Head of caudate nucleus (tissue), 42 donors: ENCODE measurements around the gene ANKLE2.
"Not testable (repeated sequence)": the region's sequence is repeated elsewhere in the genome, so short reads cannot be mapped to it uniquely, and the experiment has no call there.

Source experiments
- DNase-seq, 42 donors: peaks; one replicate each; pipeline versions ENCODE4 v3.0.0 to v3.0.0-alpha.2; 2020 to 2021; ENCODE audit warnings: mixed read lengths in 7 of 42
- intact Hi-C: fragments of 100-400 bp; cut with DNase I; formaldehyde crosslinking; loops from one replicate; pipeline ENCODE4 v1.15.0; 2022

The ANKLE2 gene

GRCh38 chr12:132761032-132761920 is at the start of gene ANKLE2:
Gene ANKLE2 (minus strand): TSS chr12:132761832. CDS start chr12:132761798, 34 bp downstream.
- intact Hi-C loops = loop anchor here (5.0 to 10.0 kb wide), 2 partner anchors 49 to 64 kb away; partner anchors contain the start of genes GOLGA3 and PGAM5
- DNase-seq = peak in 15 of 42 donors; percentile 20 to 56 (median 34)

GRCh38 chr12:132809391-132809790 is 47.8 kb upstream of the ANKLE2 start:
- intact Hi-C loops = not testable (repeated sequence)
- DNase-seq = peak in 33 of 42 donors; percentile 11 to 57 (median 31)

- peak in 6 of 42 donors; percentile 8 to 48 (median 17) for DNase-seq
- intact Hi-C loops = no loop called here
These were observed 45.9 kb upstream of the ANKLE2 start for GRCh38 chr12:132807295-132808092.

DNA sequence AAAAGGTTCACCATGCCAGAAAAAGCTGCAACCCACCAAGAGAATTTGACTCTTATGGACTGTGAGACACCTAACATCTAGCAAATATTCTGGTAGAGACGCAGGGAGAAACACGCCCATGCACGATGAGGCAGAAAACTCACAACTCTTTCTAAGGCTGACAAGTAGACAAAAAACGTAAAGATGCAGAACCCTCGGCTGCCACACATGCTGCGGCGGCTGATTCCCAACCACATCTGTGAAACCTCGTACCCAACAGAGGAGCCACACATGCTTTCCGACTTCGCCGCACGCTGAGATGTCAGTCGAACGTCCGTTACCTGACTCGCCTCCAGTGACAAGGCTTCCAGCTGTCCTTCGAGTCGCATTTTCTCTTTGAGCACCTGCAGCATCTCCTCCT is 45.2 kb upstream of the ANKLE2 start:
- DNase-seq = peak; percentile 36 to 90 (median 73)
- intact Hi-C loops = no loop called here

GRCh38 chr12:132804426-132804861 is 42.8 kb upstream of the ANKLE2 start:
- intact Hi-C loops = no loop called here
- no peak for DNase-seq

- intact Hi-C loops = no loop called here
- peak in 1 of 42 donors; percentile 60 for DNase-seq
These were observed 42.3 kb upstream of the ANKLE2 start for GRCh38 chr12:132803888-132804287.

- intact Hi-C loops = no loop called here
- no peak for DNase-seq
These were observed 41.5 kb upstream of the ANKLE2 start for GRCh38 chr12:132803125-132803524.

GRCh38 chr12:132801741-132802140 is 40.1 kb upstream of the ANKLE2 start:
- intact Hi-C loops = no loop called here

DNA sequence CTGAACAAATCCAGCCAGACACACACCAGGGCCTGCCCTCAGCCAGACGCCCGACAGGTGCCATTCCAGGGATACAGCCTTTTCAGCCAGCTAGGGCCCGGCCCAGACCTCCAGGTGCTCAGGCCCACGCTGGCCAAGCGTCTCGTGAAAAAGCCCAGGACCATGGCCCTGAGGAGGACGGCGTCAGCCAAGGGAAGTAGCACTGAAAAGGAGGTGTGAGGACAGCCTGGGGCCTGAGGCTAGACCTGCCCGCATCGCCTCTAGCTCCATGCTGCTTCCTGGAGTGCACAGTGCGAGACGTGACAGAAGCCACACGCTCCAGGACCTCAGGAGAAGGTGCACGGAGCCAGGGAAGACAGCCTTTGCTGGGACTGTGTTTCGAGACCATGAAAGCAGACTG is 37.2 kb upstream of the ANKLE2 start:
- no peak for DNase-seq
- intact Hi-C loops = no loop called here

More at GRCh38 chr12:132801741-132802140, 40.1 kb upstream of the ANKLE2 start:
- no peak for DNase-seq

- intact Hi-C loops = no loop called here
- no peak for DNase-seq
These were observed 36.4 kb upstream of the ANKLE2 start for GRCh38 chr12:132797820-132798570.

DNA sequence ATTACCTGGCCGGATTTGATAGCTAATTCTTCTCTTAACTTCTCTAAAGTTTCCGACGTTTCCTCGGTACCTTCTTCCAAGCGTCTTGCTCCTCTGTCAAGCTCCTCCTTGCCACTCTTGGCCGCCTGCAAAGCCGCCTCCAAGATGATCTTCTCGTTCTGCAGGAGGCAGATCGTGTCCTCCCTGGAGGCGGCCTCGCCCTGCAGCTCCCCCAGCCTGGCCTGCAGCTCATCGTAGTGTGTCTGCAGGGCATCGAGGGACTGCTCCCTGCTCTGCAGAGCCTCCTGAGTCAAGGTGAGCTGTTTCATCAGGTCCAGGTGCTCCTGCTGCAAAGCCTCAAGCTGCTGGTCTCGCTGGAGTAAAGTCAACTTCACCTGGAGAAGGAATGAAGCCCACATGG is 34.2 kb upstream of the ANKLE2 start:
- no peak for DNase-seq
- intact Hi-C loops = no loop called here

DNA sequence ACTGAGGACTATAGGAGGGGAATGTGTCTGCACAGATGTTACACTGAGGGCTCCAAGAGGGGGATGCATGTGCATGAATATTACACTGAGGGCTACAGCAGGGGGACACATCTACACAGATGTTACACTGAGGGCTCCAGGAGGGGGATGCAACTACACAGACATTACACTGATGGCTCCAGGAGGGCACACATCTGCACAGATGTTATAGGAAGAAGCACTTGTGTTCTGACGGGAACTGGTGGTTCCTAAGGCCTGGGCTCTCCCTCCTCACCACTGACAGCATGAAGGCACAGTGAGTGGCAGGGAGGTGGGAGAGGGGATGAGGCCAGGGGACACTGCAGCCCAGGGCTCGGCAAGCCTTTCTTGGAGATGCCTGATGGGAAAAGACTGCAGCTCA is 30.3 kb upstream of the ANKLE2 start:
- DNase-seq, intact Hi-C loops: not testable (repeated sequence)

GRCh38 chr12:132789099-132789471 is 27.5 kb upstream of the ANKLE2 start:
- intact Hi-C loops = no loop called here
- no peak for DNase-seq

GRCh38 chr12:132788375-132789098 is 26.9 kb upstream of the ANKLE2 start:
- DNase-seq = no peak
- intact Hi-C loops = no loop called here

- intact Hi-C loops = no loop called here
- DNase-seq = no peak
These were observed 26.2 kb upstream of the ANKLE2 start for GRCh38 chr12:132787877-132788276.

DNA sequence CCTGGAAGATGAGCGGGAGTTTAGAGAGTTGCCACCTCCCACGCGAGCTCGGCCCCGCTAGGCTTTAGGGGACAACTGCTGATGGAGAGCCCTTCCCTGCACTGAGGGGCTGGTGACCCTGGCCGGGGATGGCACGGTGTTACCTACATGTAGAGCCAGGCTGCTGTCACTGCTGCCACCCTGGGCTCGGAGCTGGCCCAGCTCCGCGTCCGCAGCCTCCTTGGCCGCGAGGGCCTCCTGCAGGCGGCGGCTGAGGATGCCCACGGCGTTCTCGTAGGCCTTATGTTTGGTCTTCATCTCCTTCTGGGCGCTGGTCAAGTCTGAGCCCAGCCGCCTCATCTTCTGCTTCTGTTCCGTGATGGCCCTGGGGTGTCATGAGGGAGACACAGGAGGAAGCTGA is 24.6 kb upstream of the ANKLE2 start:
- intact Hi-C loops = no loop called here
- DNase-seq = no peak

GRCh38 chr12:132784580-132784979 is 22.9 kb upstream of the ANKLE2 start:
- DNase-seq = no peak
- intact Hi-C loops = no loop called here

- intact Hi-C loops = no loop called here
- DNase-seq = peak in 37 of 42 donors; percentile 22 to 72 (median 51)
These were observed 22.4 kb upstream of the ANKLE2 start for GRCh38 chr12:132783917-132784531.
